Panc1 (cell line): ENCODE data around the gene PRRT1B. TPM values are rescaled to one million over a fixed set of nuclear protein-coding genes. Genes with fewer than 3 reads are reported as not detected.

Experiments
- ATAC-seq: fragments of 200-7000 bp; cut with Tn5 transposase; 2 replicates; pipeline ENCODE4 v1.9.1; 2020; ENCODE audit warnings: mild to moderate bottlenecking, moderate library complexity
- BruUV-seq: library from RNA; stranded (reverse); fragments of 400-500 nt; replicated peaks from 2 replicates; lab custom pipeline; 2021; lab: Mats Ljungman, UMichigan
- CTCF ChIA-PET: fragments of 300-600 bp; sonication (Branson Sonifier 250); formaldehyde crosslinking; loops from one replicate; lab custom pipeline; 2022; ENCODE audit warnings: antibody characterized with exemption; lab: Charles Lee
- POLR2A ChIA-PET: fragments of 300-600 bp; sonication (Branson Sonifier 250); formaldehyde crosslinking; loops from one replicate; lab custom pipeline; 2022; ENCODE audit warnings: antibody characterized with exemption; lab: Charles Lee
- DNase-seq: peaks from one replicate; pipeline ENCODE4 v3.0.0-alpha.2; 2010; ENCODE audit warnings: low read depth, low spot score
- H3K27ac ChIP-seq: 2 replicates; pipeline ENCODE4 v1.5.1; 2011; ENCODE audit warnings: mild to moderate bottlenecking, low read length, inconsistent platforms
- H3K27me3 ChIP-seq: fragments of 200-500 bp; sonication (Bioruptor generic); 2 replicates; pipeline ENCODE4 v1.6.0; 2014; ENCODE audit warnings: low read length, inconsistent platforms; ENCODE audit not compliant: control insufficient read depth, insufficient read depth
- H3K36me3 ChIP-seq: fragments of 200-500 bp; sonication (Bioruptor generic); 2 replicates; pipeline ENCODE4 v1.5.1; 2014; ENCODE audit warnings: inconsistent platforms, mild to moderate bottlenecking, low read length, moderate library complexity; ENCODE audit not compliant: control insufficient read depth, insufficient read depth
- H3K4me1 ChIP-seq: 2 replicates; pipeline ENCODE4 v1.5.1; 2011; ENCODE audit warnings: inconsistent platforms, mild to moderate bottlenecking, low read length, moderate library complexity; ENCODE audit not compliant: control insufficient read depth, insufficient read depth
- H3K4me3 ChIP-seq, 2 experiments: 2 replicates each; pipeline ENCODE4 v1.5.1; 2011 to 2012; ENCODE audit warnings: low read depth in 2 of 2, low read length in 2 of 2, mild to moderate bottlenecking in 2 of 2, inconsistent platforms in 1 of 2, moderate library complexity in 1 of 2
- H3K9me3 ChIP-seq: fragments of 200-500 bp; sonication (Bioruptor generic); 2 replicates; pipeline ENCODE4 v1.5.1; 2014; ENCODE audit warnings: low read depth, mild to moderate bottlenecking, inconsistent platforms, low read length, moderate library complexity; ENCODE audit not compliant: control insufficient read depth, insufficient read depth
- POLR2AphosphoS5 ChIP-seq: IDR thresholded peaks from 2 replicates; pipeline ENCODE4 v1.6.1; 2012; ENCODE audit warnings: mild to moderate bottlenecking, low read depth, low read length, moderate library complexity
- SIN3A ChIP-seq: IDR thresholded peaks from 2 replicates; pipeline ENCODE4 v1.6.1; 2012; ENCODE audit warnings: low read depth, mild to moderate bottlenecking, low read length, moderate library complexity, borderline replicate concordance; ENCODE audit not compliant: insufficient read depth
- TCF7L2 ChIP-seq: IDR thresholded peaks from 2 replicates; pipeline ENCODE4 v1.6.1; 2011; ENCODE audit warnings: mild to moderate bottlenecking, low read depth, low read length, inconsistent platforms
- in situ Hi-C: cut with HindIII; loops from 2 replicates; pipeline ENCODE4 v1.10.0; 2016; ENCODE audit warnings: low sequenced_read_pairs, low pct_unique_long_range_greater_than_20kb
- intact Hi-C: fragments of 100-400 bp; cut with micrococcal nuclease; formaldehyde crosslinking; loops from one replicate; pipeline ENCODE4 v1.10.0; 2022; ENCODE audit not compliant: unreplicated experiment
- total RNA-seq: library from RNA; stranded (reverse); gene quantifications from one replicate; pipeline ENCODE4 v1.2.1, GENCODE V29; 2021; ENCODE audit not compliant: unreplicated experiment
- TF ChIP-seq, protein P1 (sequence below): fragments of 450-650 bp; IDR thresholded peaks from 2 replicates; pipeline ENCODE4 v1.5.1; 2017; ENCODE audit warnings: mild to moderate bottlenecking
- TF ChIP-seq, protein P2 (sequence below), 2 experiments: IDR thresholded peaks; 2 replicates each; pipeline ENCODE4 v1.6.1; 2011 to 2012; ENCODE audit warnings: low read depth in 2 of 2, control low read depth in 1 of 2, low read length in 1 of 2, mild to moderate bottlenecking in 1 of 2, moderate library complexity in 1 of 2; ENCODE audit not compliant: insufficient read depth in 1 of 2

PRRT1B gene
- total RNA-seq, 1 experiment from 2014 or later: 1.1 TPM

DNA sequence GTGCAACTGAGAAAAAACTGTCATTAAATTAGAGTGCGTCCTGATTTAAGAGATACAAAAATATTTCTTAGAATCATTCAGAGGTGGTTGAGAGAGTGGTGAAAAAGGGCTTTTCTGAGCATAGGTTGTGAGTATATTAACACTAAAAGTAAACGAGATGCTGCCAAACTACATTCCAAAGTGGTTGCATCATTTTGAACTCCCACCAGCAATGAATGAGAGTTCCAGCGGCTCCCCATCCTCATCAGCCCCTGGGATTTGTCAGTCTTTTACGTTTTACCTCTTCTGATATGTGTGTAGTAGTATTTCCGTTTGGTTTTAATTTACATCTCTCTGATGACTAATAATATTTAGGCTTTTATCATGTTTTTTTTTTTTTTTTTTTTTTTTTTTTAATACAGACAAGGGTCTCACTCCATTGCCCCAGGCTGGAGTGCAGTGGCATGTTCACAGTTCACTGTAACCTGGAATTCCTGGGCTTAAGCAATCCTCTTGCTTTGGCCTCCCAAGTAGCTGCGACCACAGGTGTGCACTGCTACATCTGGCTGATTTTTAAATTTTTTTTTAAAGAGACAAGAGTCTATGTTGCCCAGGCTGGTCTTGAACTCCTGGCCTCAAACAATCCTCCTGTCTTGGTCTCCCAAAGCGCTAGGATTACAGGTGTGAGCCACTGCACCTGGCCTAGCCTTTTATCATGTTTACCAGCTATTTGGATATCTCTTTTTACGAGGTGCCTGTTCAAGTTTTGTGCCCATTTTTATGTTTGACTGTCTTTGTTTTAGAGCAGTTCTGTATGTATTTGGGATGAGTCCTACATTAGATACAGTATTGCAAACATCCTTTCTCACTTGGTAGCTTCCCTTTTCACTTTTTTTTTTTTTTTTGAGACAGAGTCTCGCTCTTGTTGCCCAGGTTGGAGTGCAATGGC is 17.0 kb downstream of the PRRT1B start:
- in situ Hi-C loops: no loop called here
- no peak for DNase-seq
- intact Hi-C loops: no loop called here
- Histone ChIP-seq H3K27ac (no peak overlapping the region), H3K4me1 (no peaks in the 10 kb centered on the region), H3K9me3 (0 out of 2 replicates have a peak, but pooled peaks cover 2% of the 10 kb centered on the region), H3K27me3 (no peaks in the 10 kb centered on the region), H3K4me3 (no peak overlapping the region), H3K36me3 (no peaks in the 10 kb centered on the region)
- TF ChIP-seq, protein P1, sequence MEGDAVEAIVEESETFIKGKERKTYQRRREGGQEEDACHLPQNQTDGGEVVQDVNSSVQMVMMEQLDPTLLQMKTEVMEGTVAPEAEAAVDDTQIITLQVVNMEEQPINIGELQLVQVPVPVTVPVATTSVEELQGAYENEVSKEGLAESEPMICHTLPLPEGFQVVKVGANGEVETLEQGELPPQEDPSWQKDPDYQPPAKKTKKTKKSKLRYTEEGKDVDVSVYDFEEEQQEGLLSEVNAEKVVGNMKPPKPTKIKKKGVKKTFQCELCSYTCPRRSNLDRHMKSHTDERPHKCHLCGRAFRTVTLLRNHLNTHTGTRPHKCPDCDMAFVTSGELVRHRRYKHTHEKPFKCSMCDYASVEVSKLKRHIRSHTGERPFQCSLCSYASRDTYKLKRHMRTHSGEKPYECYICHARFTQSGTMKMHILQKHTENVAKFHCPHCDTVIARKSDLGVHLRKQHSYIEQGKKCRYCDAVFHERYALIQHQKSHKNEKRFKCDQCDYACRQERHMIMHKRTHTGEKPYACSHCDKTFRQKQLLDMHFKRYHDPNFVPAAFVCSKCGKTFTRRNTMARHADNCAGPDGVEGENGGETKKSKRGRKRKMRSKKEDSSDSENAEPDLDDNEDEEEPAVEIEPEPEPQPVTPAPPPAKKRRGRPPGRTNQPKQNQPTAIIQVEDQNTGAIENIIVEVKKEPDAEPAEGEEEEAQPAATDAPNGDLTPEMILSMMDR: no peak
- TF ChIP-seq POLR2AphosphoS5 (no peak), TCF7L2 (no peak)
- no peak for ATAC-seq
- CTCF ChIA-PET: interaction anchor here (0.5 kb wide), 1 partner anchor 185 kb away, joined by 3 read pairs; no protein-coding TSS in a partner anchor
- no TSS peak for BruUV-seq
- POLR2A ChIA-PET: no interaction called here

DNA sequence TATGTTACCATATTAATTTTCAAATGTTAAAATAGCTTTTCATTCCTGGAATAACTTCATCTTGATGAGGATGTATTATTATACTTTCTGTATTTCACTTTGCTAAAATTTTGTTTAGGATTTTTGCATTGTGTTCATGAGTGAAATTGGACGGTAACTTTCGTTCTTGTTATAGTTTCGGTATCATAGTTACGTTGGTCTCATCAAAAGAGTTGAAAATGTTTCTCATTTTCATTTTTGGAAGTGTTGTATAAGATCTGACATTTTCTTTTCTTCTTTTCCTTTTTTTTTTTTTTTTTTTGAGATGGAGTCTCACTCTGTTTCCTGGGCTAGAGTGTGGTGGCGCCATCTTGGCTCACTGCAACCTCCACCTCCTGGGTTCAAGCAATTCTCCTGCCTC is 20.0 kb downstream of the PRRT1B start:
- Histone ChIP-seq H3K36me3 (no peaks in the 10 kb centered on the region), H3K9me3 (0 out of 2 replicates have a peak, but pooled peaks cover 2% of the 10 kb centered on the region), H3K4me1 (no peaks in the 10 kb centered on the region), H3K27me3 (no peaks in the 10 kb centered on the region), H3K4me3 (no peak overlapping the region), H3K27ac (no peak overlapping the region)
- ChIA-PET CTCF (interaction anchor here (0.6 kb wide), 1 partner anchor 671 kb away, joined by 6 read pairs; no protein-coding TSS in a partner anchor), POLR2A (no interaction called here)
- BruUV-seq: no TSS peak
- ATAC-seq: no peak
- intact Hi-C loops (no loop called here), in situ Hi-C loops (no loop called here)
- TF ChIP-seq, protein P1: no peak
- TF ChIP-seq, protein P2, sequence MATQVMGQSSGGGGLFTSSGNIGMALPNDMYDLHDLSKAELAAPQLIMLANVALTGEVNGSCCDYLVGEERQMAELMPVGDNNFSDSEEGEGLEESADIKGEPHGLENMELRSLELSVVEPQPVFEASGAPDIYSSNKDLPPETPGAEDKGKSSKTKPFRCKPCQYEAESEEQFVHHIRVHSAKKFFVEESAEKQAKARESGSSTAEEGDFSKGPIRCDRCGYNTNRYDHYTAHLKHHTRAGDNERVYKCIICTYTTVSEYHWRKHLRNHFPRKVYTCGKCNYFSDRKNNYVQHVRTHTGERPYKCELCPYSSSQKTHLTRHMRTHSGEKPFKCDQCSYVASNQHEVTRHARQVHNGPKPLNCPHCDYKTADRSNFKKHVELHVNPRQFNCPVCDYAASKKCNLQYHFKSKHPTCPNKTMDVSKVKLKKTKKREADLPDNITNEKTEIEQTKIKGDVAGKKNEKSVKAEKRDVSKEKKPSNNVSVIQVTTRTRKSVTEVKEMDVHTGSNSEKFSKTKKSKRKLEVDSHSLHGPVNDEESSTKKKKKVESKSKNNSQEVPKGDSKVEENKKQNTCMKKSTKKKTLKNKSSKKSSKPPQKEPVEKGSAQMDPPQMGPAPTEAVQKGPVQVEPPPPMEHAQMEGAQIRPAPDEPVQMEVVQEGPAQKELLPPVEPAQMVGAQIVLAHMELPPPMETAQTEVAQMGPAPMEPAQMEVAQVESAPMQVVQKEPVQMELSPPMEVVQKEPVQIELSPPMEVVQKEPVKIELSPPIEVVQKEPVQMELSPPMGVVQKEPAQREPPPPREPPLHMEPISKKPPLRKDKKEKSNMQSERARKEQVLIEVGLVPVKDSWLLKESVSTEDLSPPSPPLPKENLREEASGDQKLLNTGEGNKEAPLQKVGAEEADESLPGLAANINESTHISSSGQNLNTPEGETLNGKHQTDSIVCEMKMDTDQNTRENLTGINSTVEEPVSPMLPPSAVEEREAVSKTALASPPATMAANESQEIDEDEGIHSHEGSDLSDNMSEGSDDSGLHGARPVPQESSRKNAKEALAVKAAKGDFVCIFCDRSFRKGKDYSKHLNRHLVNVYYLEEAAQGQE (IDR thresholded peaks at IDR 0.05; ENCODE audit: insufficient read depth in 1 of 2, low read depth in 2 of 2, low read length in 1 of 2): no peak
- no peak for TF ChIP-seq POLR2AphosphoS5
- TF ChIP-seq SIN3A: no peak
- TF ChIP-seq TCF7L2: no peak
- DNase-seq: no peak
